ENCODE results near the gene FA2H. TPM values are rescaled to one million over a fixed set of nuclear protein-coding genes. Genes with fewer than 3 reads are reported as not detected.

Gene FA2H
- total and polyA plus RNA-seq, 2 of the 13 experiments (the other 11 are each of a cell fraction or from before 2014, with no cell fraction given) = 0.20 TPM; not detected in 1

DNA sequence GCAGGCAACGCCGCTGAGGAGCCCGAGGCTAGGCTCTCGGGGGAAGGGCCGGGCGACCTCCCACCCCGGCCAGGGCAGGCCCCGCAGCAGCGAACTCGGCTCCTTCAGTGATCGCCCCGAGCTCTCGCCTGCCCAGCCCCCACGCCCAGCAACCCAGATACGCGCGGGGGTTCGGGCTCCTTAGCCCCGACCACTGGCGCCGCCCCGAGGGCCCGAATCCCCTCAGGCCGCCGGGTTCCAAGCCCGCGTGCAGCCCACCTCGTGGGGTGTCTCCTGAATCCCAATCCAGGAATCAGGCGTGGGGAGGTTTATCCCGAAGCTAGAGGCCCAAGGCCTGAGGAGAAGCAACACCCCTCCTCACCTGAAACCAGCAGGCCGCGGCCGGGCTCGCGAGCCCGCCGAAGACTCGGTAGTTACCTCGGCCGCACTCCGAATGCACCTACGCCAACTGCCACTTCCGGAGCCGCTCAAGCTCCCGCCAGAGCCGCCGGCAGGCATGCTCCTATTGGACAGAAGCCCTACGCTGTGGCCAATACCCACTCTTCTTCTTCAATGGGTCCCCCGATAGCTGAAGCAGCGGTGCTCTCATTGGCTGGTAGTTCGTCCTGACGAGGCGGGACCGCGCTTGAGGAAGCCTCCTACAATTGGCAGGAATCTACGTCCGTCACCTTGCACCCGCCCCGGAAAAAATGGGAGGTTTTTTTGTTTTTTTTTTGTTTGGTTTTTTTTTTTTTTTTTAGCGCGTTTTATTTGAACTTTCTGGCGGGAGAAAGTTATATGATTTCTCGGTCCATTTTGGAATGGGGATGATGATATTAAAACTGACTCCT, 108.0 kb downstream of the FA2H start, which contains the start of gene RFWD3 (continued):
- TF ChIP-seq ZNF335 (CRISPR knock-in tag; IDR thresholded peaks at IDR 0.05) (peak; percentile 44; the same call in 1 of the 2 replicates), XBP1 (CRISPR knock-in tag; IDR thresholded peaks at IDR 0.05) (0 out of 2 replicates have a peak, but pooled peaks have one; percentile 68), GLI4 (CRISPR knock-in tag; IDR thresholded peaks at IDR 0.05; ENCODE audit: borderline replicate concordance) (peak; percentile 87; the same call in 1 of the 2 replicates), PBX2 (CRISPR knock-in tag; IDR thresholded peaks at IDR 0.05) (peak; percentile 95), ZNF773 (CRISPR knock-in tag; IDR thresholded peaks at IDR 0.05; ENCODE audit: borderline replicate concordance) (0 out of 2 replicates have a peak, but pooled peaks have one; percentile 76), NR2C2 (CRISPR knock-in tag; IDR thresholded peaks at IDR 0.05; ENCODE audit: borderline replicate concordance) (peak; percentile 64), ZNF12 (CRISPR knock-in tag; IDR thresholded peaks at IDR 0.05) (peak; percentile 30; the same call in 1 of the 2 replicates), ZNF234 (CRISPR knock-in tag; conservative IDR thresholded peaks at IDR 0.05) (no peak), NCOA5 (CRISPR knock-in tag; IDR thresholded peaks at IDR 0.05) (no peak), HOXD1 (CRISPR knock-in tag; IDR thresholded peaks at IDR 0.05) (peak; percentile 69; the same call in 1 of the 2 replicates), FOXP4 (CRISPR knock-in tag; IDR thresholded peaks at IDR 0.05) (peak; percentile 42; the same call in 1 of the 2 replicates), ZNF691 (CRISPR knock-in tag; IDR thresholded peaks at IDR 0.05; ENCODE audit: borderline replicate concordance, low read depth) (peak; percentile 91; the same call in 1 of the 2 replicates), GFI1 (CRISPR knock-in tag; IDR thresholded peaks at IDR 0.05; ENCODE audit: borderline replicate concordance) (peak; percentile 73; the same call in 1 of the 2 replicates), ATF7-NPFF (CRISPR knock-in tag; IDR thresholded peaks at IDR 0.05; ENCODE audit: low read depth) (peak; percentile 85)
- TF ChIP-seq, protein P1, sequence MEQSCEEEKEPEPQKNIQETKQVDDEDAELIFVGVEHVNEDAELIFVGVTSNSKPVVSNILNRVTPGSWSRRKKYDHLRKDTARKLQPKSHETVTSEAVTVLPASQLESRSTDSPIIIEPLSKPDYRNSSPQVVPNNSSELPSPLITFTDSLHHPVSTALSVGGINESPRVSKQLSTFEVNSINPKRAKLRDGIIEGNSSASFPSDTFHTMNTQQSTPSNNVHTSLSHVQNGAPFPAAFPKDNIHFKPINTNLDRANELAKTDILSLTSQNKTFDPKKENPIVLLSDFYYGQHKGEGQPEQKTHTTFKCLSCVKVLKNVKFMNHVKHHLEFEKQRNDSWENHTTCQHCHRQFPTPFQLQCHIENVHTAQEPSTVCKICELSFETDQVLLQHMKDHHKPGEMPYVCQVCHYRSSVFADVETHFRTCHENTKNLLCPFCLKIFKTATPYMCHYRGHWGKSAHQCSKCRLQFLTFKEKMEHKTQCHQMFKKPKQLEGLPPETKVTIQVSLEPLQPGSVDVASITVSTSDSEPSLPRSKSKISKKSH (CRISPR knock-in tag; IDR thresholded peaks at IDR 0.05; ENCODE audit: borderline replicate concordance) = no peak; the same call in 1 of the 2 replicates
- TF ChIP-seq, protein P2, sequence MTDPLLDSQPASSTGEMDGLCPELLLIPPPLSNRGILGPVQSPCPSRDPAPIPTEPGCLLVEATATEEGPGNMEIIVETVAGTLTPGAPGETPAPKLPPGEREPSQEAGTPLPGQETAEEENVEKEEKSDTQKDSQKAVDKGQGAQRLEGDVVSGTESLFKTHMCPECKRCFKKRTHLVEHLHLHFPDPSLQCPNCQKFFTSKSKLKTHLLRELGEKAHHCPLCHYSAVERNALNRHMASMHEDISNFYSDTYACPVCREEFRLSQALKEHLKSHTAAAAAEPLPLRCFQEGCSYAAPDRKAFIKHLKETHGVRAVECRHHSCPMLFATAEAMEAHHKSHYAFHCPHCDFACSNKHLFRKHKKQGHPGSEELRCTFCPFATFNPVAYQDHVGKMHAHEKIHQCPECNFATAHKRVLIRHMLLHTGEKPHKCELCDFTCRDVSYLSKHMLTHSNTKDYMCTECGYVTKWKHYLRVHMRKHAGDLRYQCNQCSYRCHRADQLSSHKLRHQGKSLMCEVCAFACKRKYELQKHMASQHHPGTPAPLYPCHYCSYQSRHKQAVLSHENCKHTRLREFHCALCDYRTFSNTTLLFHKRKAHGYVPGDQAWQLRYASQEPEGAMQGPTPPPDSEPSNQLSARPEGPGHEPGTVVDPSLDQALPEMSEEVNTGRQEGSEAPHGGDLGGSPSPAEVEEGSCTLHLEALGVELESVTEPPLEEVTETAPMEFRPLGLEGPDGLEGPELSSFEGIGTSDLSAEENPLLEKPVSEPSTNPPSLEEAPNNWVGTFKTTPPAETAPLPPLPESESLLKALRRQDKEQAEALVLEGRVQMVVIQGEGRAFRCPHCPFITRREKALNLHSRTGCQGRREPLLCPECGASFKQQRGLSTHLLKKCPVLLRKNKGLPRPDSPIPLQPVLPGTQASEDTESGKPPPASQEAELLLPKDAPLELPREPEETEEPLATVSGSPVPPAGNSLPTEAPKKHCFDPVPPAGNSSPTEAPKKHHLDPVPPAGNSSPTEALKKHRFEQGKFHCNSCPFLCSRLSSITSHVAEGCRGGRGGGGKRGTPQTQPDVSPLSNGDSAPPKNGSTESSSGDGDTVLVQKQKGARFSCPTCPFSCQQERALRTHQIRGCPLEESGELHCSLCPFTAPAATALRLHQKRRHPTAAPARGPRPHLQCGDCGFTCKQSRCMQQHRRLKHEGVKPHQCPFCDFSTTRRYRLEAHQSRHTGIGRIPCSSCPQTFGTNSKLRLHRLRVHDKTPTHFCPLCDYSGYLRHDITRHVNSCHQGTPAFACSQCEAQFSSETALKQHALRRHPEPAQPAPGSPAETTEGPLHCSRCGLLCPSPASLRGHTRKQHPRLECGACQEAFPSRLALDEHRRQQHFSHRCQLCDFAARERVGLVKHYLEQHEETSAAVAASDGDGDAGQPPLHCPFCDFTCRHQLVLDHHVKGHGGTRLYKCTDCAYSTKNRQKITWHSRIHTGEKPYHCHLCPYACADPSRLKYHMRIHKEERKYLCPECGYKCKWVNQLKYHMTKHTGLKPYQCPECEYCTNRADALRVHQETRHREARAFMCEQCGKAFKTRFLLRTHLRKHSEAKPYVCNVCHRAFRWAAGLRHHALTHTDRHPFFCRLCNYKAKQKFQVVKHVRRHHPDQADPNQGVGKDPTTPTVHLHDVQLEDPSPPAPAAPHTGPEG (CRISPR knock-in tag; IDR thresholded peaks at IDR 0.05) = peak; percentile 69; the same call in 1 of the 2 replicates
